ENCODE results near the gene UBASH3B.

The UBASH3B gene

DNA sequence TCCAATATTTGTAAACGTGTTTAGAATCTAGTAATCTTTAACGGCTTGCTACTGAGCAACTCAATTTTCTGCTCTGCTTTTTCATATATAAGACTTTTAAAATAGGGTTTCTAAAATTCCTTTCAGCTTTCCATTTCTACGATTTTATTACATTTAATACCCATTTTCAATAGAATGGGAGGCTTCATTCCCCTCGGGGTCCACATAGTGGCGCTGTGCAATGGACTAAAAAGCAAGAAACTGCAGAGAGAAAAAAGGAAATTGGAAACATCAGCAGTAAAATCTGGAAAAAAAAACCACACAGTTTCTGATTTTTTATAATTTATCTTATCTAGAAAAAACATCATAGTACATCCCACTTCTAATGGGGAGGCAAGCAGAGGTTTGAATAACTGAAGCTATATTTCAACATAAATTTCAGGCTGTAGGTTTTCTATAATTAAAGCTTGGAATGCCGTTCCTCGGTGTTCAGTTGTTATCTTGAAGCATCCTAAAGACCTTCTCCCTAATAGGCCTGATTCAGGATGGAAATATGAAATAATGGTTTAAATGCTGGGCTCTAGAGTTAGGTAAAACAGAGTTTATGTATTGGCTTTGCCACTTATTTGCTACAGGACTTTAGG is 208.3 kb downstream of the UBASH3B start:
- no peaks in the 10 kb centered on the region for H3K36me3 ChIP-seq (ENCODE audit: control insufficient read depth, insufficient read depth, low read length)
- H3K4me3 ChIP-seq (replicated peaks; ENCODE audit: low read depth, low read length) = no peak overlapping the region
- no peak for DNase-seq (ENCODE audit: extremely low read depth, insufficient read length)
- TF ChIP-seq, protein P1, sequence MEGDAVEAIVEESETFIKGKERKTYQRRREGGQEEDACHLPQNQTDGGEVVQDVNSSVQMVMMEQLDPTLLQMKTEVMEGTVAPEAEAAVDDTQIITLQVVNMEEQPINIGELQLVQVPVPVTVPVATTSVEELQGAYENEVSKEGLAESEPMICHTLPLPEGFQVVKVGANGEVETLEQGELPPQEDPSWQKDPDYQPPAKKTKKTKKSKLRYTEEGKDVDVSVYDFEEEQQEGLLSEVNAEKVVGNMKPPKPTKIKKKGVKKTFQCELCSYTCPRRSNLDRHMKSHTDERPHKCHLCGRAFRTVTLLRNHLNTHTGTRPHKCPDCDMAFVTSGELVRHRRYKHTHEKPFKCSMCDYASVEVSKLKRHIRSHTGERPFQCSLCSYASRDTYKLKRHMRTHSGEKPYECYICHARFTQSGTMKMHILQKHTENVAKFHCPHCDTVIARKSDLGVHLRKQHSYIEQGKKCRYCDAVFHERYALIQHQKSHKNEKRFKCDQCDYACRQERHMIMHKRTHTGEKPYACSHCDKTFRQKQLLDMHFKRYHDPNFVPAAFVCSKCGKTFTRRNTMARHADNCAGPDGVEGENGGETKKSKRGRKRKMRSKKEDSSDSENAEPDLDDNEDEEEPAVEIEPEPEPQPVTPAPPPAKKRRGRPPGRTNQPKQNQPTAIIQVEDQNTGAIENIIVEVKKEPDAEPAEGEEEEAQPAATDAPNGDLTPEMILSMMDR (IDR thresholded peaks at IDR 0.05; ENCODE audit: insufficient read depth, low read length, poor library complexity, severe bottlenecking) = peak; percentile 83
- H3K27me3 ChIP-seq (replicated peaks; ENCODE audit: control insufficient read depth, insufficient read depth, low read length) = no peaks in the 10 kb centered on the region

Measured in GM06990 (cell line).